H1 (cell line): ENCODE results near the gene HIPK1.

ENCODE experiments used
- CHD1 ChIP-seq: IDR thresholded peaks from 2 replicates; pipeline ENCODE4 v1.6.1; 2012; ENCODE audit warnings: low read depth, low read length, improper control_type of control experiment
- EP300 ChIP-seq, 2 experiments: IDR thresholded peaks; 1 replicate in 1 of 2; 2 replicates in 1 of 2; pipeline ENCODE4 v1.6.1; 2011 to 2012; ENCODE audit warnings: low read depth in 2 of 2, low read length in 2 of 2, mild to moderate bottlenecking in 2 of 2, borderline replicate concordance in 1 of 2, inconsistent platforms in 1 of 2, moderate library complexity in 1 of 2
- JUN ChIP-seq: IDR thresholded peaks from 2 replicates; pipeline ENCODE4 v1.6.1; 2011; ENCODE audit warnings: low read depth, mild to moderate bottlenecking, improper control_type of control experiment, low read length
- MAFK ChIP-seq: IDR thresholded peaks from 2 replicates; pipeline ENCODE4 v1.6.1; 2012; ENCODE audit warnings: low read depth, mild to moderate bottlenecking, improper control_type of control experiment, low read length
- POLR2A ChIP-seq, 2 experiments: IDR thresholded peaks; 1 replicate in 1 of 2; 2 replicates in 1 of 2; pipeline ENCODE4 v1.6.1; 2011; ENCODE audit warnings: low read depth in 2 of 2, low read length in 2 of 2, mild to moderate bottlenecking in 2 of 2; ENCODE audit errors: control extremely low read depth in 1 of 2
- POLR2AphosphoS5 ChIP-seq: IDR thresholded peaks from 2 replicates; pipeline ENCODE4 v1.6.1; 2011; ENCODE audit warnings: low read depth, low read length
- TF ChIP-seq, protein P1 (sequence below), 3 experiments: IDR thresholded peaks; 1 replicate in 2 of 3; 2 replicates in 1 of 3; pipeline versions ENCODE4 v1.5.1 to v1.6.1; 2011; ENCODE audit warnings: low read length in 3 of 3, mild to moderate bottlenecking in 3 of 3, inconsistent platforms in 2 of 3, low read depth in 1 of 3, moderate library complexity in 1 of 3; ENCODE audit not compliant: insufficient read depth in 1 of 3; ENCODE audit errors: control extremely low read depth in 1 of 3
- TF ChIP-seq, protein P2 (sequence below): IDR thresholded peaks from 2 replicates; pipeline ENCODE4 v1.6.1; 2011; ENCODE audit warnings: low read length, improper control_type of control experiment

DNA sequence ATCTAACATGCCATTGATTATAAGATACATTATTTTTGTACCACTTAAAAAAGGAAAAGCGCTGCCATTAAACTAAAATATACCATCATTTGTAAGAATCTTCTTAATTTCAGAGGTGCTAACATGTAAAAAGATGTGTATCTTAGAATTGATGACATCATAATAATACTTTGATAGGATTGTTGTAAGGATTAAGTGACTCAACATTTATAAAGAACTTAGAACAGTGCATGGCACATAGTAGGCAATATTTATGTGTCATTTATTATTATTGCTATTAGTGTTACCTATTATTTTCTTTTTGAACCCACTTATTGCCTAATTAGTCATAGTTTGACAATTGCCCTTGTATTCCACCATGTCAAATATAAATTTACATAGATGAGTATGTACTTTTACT lies 21.8 kb downstream of the HIPK1 start:
- TF ChIP-seq POLR2AphosphoS5: no peak
- no peak for TF ChIP-seq JUN
- TF ChIP-seq, protein P1, sequence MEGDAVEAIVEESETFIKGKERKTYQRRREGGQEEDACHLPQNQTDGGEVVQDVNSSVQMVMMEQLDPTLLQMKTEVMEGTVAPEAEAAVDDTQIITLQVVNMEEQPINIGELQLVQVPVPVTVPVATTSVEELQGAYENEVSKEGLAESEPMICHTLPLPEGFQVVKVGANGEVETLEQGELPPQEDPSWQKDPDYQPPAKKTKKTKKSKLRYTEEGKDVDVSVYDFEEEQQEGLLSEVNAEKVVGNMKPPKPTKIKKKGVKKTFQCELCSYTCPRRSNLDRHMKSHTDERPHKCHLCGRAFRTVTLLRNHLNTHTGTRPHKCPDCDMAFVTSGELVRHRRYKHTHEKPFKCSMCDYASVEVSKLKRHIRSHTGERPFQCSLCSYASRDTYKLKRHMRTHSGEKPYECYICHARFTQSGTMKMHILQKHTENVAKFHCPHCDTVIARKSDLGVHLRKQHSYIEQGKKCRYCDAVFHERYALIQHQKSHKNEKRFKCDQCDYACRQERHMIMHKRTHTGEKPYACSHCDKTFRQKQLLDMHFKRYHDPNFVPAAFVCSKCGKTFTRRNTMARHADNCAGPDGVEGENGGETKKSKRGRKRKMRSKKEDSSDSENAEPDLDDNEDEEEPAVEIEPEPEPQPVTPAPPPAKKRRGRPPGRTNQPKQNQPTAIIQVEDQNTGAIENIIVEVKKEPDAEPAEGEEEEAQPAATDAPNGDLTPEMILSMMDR (IDR thresholded peaks at IDR 0.05; ENCODE audit: control extremely low read depth in 1 of 3, insufficient read depth in 1 of 3, low read depth in 1 of 3, low read length in 3 of 3): no peak
- TF ChIP-seq MAFK: no peak
- TF ChIP-seq POLR2A (IDR thresholded peaks at IDR 0.05; ENCODE audit: control extremely low read depth in 1 of 2, low read depth in 2 of 2, low read length in 2 of 2): no peak
- TF ChIP-seq, protein P2, sequence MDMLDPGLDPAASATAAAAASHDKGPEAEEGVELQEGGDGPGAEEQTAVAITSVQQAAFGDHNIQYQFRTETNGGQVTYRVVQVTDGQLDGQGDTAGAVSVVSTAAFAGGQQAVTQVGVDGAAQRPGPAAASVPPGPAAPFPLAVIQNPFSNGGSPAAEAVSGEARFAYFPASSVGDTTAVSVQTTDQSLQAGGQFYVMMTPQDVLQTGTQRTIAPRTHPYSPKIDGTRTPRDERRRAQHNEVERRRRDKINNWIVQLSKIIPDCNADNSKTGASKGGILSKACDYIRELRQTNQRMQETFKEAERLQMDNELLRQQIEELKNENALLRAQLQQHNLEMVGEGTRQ: no peak
- TF ChIP-seq CHD1: no peak
- TF ChIP-seq EP300 (IDR thresholded peaks at IDR 0.05; ENCODE audit: borderline replicate concordance in 1 of 2, low read depth in 2 of 2, low read length in 2 of 2): no peak
